Measurements from ENCODE around the gene VSTM2B. TPM values are rescaled to one million over a fixed set of nuclear protein-coding genes. Genes with fewer than 3 reads are reported as not detected.

The VSTM2B gene
- total and polyA plus RNA-seq, 2 of the 13 experiments (the other 11 are each of a cell fraction or from before 2014, with no cell fraction given), result not detected

- TF ChIP-seq ZMYM2 (CRISPR knock-in tag; IDR thresholded peaks at IDR 0.05) (no peak), ZNF18 (CRISPR knock-in tag; IDR thresholded peaks at IDR 0.05; ENCODE audit: insufficient replicate concordance) (peak; percentile 41), KDM2A (CRISPR knock-in tag; IDR thresholded peaks at IDR 0.05; ENCODE audit: borderline replicate concordance, low read depth) (peak; percentile 89; the same call in 1 of the 2 replicates), RFXAP (CRISPR knock-in tag; IDR thresholded peaks at IDR 0.05; ENCODE audit: borderline replicate concordance) (no peak), ZNF83 (CRISPR knock-in tag; IDR thresholded peaks at IDR 0.05; ENCODE audit: borderline replicate concordance) (no peak), ZFP91 (CRISPR knock-in tag; IDR thresholded peaks at IDR 0.05; ENCODE audit: borderline replicate concordance) (peak; percentile 86; the same call in 1 of the 2 replicates), ZNF142 (CRISPR knock-in tag; IDR thresholded peaks at IDR 0.05) (peak; percentile 39; the same call in 1 of the 2 replicates), ATRX (CRISPR knock-in tag; IDR thresholded peaks at IDR 0.05; ENCODE audit: borderline replicate concordance) (no peak), JUND (CRISPR knock-in tag; IDR thresholded peaks at IDR 0.05) (peak; percentile 64), ETV6 (CRISPR knock-in tag; conservative IDR thresholded peaks at IDR 0.05) (no peak), ESRRA (CRISPR knock-in tag; IDR thresholded peaks at IDR 0.05; ENCODE audit: low read depth) (no peak; the same call in 1 of the 2 replicates), MAF1 (CRISPR knock-in tag; IDR thresholded peaks at IDR 0.05; ENCODE audit: borderline replicate concordance) (no peak), ZNF550 (CRISPR knock-in tag; IDR thresholded peaks at IDR 0.05; ENCODE audit: borderline replicate concordance) (no peak), ZKSCAN8 (CRISPR knock-in tag; IDR thresholded peaks at IDR 0.05; ENCODE audit: borderline replicate concordance) (no peak), KMT2B (CRISPR knock-in tag; IDR thresholded peaks at IDR 0.05) (peak; percentile 88), TBX3 (IDR thresholded peaks at IDR 0.05; ENCODE audit: borderline replicate concordance) (no peak), MXI1 (IDR thresholded peaks at IDR 0.05; ENCODE audit: borderline replicate concordance, low read depth, low read length) (peak; percentile 75; the same call in 1 of the 3 replicates)
- TF ChIP-seq, protein P1, sequence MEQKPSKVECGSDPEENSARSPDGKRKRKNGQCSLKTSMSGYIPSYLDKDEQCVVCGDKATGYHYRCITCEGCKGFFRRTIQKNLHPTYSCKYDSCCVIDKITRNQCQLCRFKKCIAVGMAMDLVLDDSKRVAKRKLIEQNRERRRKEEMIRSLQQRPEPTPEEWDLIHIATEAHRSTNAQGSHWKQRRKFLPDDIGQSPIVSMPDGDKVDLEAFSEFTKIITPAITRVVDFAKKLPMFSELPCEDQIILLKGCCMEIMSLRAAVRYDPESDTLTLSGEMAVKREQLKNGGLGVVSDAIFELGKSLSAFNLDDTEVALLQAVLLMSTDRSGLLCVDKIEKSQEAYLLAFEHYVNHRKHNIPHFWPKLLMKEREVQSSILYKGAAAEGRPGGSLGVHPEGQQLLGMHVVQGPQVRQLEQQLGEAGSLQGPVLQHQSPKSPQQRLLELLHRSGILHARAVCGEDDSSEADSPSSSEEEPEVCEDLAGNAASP (CRISPR knock-in tag; IDR thresholded peaks at IDR 0.05; ENCODE audit: borderline replicate concordance), result no peak
Measured at GRCh38 chr19:29605653-29606419, 80.0 kb downstream of the VSTM2B start, which contains the start of gene POP4 (continued).
